ENCODE data around the gene L1TD1. TPM values are rescaled to one million over a fixed set of nuclear protein-coding genes. Genes with fewer than 3 reads are reported as not detected.
"Not testable (repeated sequence)": the region's sequence is repeated elsewhere in the genome, so short reads cannot be mapped to it uniquely, and the experiment has no call there.

The L1TD1 gene
- polyA plus RNA-seq, 1 donor from 2014 or later = not detected

GRCh38 chr1:62238507-62238906 is 43.9 kb downstream of the L1TD1 start:
- Histone ChIP-seq H3K27me3 (ENCODE audit: insufficient read depth, low read depth, low read length) (no peaks in the 10 kb centered on the region), H3F3A (ENCODE audit: insufficient read depth, low read length, poor library complexity, severe bottlenecking) (no peaks in the 10 kb centered on the region), H3K9ac (ENCODE audit: low read length) (no peak overlapping the region), H3K27ac (ENCODE audit: low read length) (no peak overlapping the region), H3K79me2 (replicated peaks; ENCODE audit: insufficient read depth, low read length) (no peaks in the 10 kb centered on the region), H4K20me1 (ENCODE audit: insufficient read depth) (no peaks in the 10 kb centered on the region), H3K4me3 (ENCODE audit: low read length) (no peak overlapping the region), H3K9me3 (ENCODE audit: low read length) (no peaks in the 10 kb centered on the region), H3K4me2 (ENCODE audit: low read length) (no peak overlapping the region), H3K36me3 (ENCODE audit: insufficient read depth, low read length) (no peaks in the 10 kb centered on the region), H3K9me2 (ENCODE audit: insufficient read depth, low read length) (no peaks in the 10 kb centered on the region), H2AFZ (ENCODE audit: low read depth, low read length) (no peak overlapping the region)
- no peak for TF ChIP-seq REST (IDR thresholded peaks at IDR 0.05; ENCODE audit: borderline replicate concordance)
- TF ChIP-seq EP300 (conservative IDR thresholded peaks at IDR 0.05; ENCODE audit: poor library complexity, severe bottlenecking) = no peak
- TF ChIP-seq EZH2 (IDR thresholded peaks at IDR 0.05; ENCODE audit: borderline replicate concordance, insufficient read depth, low read length, poor library complexity, severe bottlenecking) = no peak
- no peak for TF ChIP-seq SMC3 (conservative IDR thresholded peaks at IDR 0.05; ENCODE audit: poor library complexity)

- not testable (repeated sequence) for H3K27ac ChIP-seq (ENCODE audit: low read length); H3K4me3 ChIP-seq (ENCODE audit: low read length); H2AFZ ChIP-seq (ENCODE audit: low read depth, low read length); H3K9ac ChIP-seq (ENCODE audit: low read length); H4K20me1 ChIP-seq (ENCODE audit: insufficient read depth); H3K9me2 ChIP-seq (ENCODE audit: insufficient read depth, low read length); H3K27me3 ChIP-seq (ENCODE audit: insufficient read depth, low read depth, low read length); H3K79me2 ChIP-seq (replicated peaks; ENCODE audit: insufficient read depth, low read length); H3F3A ChIP-seq (ENCODE audit: insufficient read depth, low read length, poor library complexity, severe bottlenecking); H3K4me2 ChIP-seq (ENCODE audit: low read length); H3K36me3 ChIP-seq (ENCODE audit: insufficient read depth, low read length); H3K9me3 ChIP-seq (ENCODE audit: low read length)
Measured at GRCh38 chr1:62239652-62240403, 45.2 kb downstream of the L1TD1 start.

- no peaks in the 10 kb centered on the region for H3K27me3 ChIP-seq (ENCODE audit: insufficient read depth, low read depth, low read length)
- no peaks in the 10 kb centered on the region for H3K79me2 ChIP-seq (replicated peaks; ENCODE audit: insufficient read depth, low read length)
- no peaks in the 10 kb centered on the region for H3K36me3 ChIP-seq (ENCODE audit: insufficient read depth, low read length)
- no peaks in the 10 kb centered on the region for H3K9me3 ChIP-seq (ENCODE audit: low read length)
- H3K27ac ChIP-seq (ENCODE audit: low read length) = no peak overlapping the region
- no peak overlapping the region for H3K9ac ChIP-seq (ENCODE audit: low read length)
- no peak overlapping the region for H3K4me2 ChIP-seq (ENCODE audit: low read length)
- no peaks in the 10 kb centered on the region for H3F3A ChIP-seq (ENCODE audit: insufficient read depth, low read length, poor library complexity, severe bottlenecking)
- H4K20me1 ChIP-seq (ENCODE audit: insufficient read depth) = no peaks in the 10 kb centered on the region
- no peak overlapping the region for H3K4me3 ChIP-seq (ENCODE audit: low read length)
- no peaks in the 10 kb centered on the region for H3K9me2 ChIP-seq (ENCODE audit: insufficient read depth, low read length)
- TF ChIP-seq TAF1 (IDR thresholded peaks at IDR 0.05; ENCODE audit: low read depth) = no peak
- TF ChIP-seq REST (IDR thresholded peaks at IDR 0.05; ENCODE audit: borderline replicate concordance) = no peak
- no peak for TF ChIP-seq MXI1 (conservative IDR thresholded peaks at IDR 0.05; ENCODE audit: poor library complexity, severe bottlenecking)
- no peak for TF ChIP-seq EP300 (conservative IDR thresholded peaks at IDR 0.05; ENCODE audit: poor library complexity, severe bottlenecking)
- no peak for TF ChIP-seq POLR2AphosphoS5 (IDR thresholded peaks at IDR 0.05)
- TF ChIP-seq EZH2 (IDR thresholded peaks at IDR 0.05; ENCODE audit: borderline replicate concordance, insufficient read depth, low read length, poor library complexity, severe bottlenecking) = no peak
- no peak for TF ChIP-seq RAD21 (conservative IDR thresholded peaks at IDR 0.05)
- TF ChIP-seq CTCF (IDR thresholded peaks at IDR 0.05; ENCODE audit: poor library complexity, severe bottlenecking) = no peak
- TF ChIP-seq SMC3 (conservative IDR thresholded peaks at IDR 0.05; ENCODE audit: poor library complexity) = no peak
- no peak overlapping the region for H2AFZ ChIP-seq (ENCODE audit: low read depth, low read length)
Measured at GRCh38 chr1:62240651-62241370, 46.2 kb downstream of the L1TD1 start.

Data from neural cell (in vitro differentiated cells).